NCI-H69 (cell line): ENCODE measurements around the gene RAPGEF5.

Experiments
- DNase-seq: peaks from one replicate; lab custom pipeline; 2025; lab: John Stamatoyannopoulos, UW

Gene RAPGEF5

GRCh38 chr7:22189230-22189629, 167.7 kb downstream of the RAPGEF5 start:
- DNase-seq, result no peak

GRCh38 chr7:22187691-22188348, 169.1 kb downstream of the RAPGEF5 start:
- DNase-seq, result no peak

- DNase-seq, result peak; percentile 73
Observed at GRCh38 chr7:22185559-22185958, 171.4 kb downstream of the RAPGEF5 start.

GRCh38 chr7:22184549-22185199, 172.3 kb downstream of the RAPGEF5 start:
- peak; percentile 81 for DNase-seq

GRCh38 chr7:22183522-22184280, 173.3 kb downstream of the RAPGEF5 start:
- DNase-seq, result peak; percentile 13

DNA sequence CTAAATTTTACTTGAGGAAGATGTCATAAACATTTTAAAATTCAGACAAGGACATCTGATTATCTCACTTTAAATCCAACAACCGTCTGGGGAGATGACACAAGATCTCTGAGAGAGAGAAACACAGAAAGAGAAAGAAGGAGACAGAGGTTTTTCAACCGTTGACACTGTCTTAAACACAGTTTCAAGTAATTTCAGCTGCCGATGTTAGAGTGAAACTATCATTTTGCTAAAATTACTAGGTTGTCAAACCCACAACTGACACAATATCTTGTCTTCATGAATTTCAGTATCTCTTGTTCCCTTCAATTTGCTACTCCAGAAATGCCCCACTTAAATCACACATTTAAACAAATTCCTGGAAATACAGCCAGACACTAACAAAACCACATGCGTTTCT, 174.8 kb downstream of the RAPGEF5 start:
- peak; percentile 68 for DNase-seq

- peak; percentile 96 for DNase-seq
Observed at GRCh38 chr7:22181663-22182062, 175.3 kb downstream of the RAPGEF5 start.

DNA sequence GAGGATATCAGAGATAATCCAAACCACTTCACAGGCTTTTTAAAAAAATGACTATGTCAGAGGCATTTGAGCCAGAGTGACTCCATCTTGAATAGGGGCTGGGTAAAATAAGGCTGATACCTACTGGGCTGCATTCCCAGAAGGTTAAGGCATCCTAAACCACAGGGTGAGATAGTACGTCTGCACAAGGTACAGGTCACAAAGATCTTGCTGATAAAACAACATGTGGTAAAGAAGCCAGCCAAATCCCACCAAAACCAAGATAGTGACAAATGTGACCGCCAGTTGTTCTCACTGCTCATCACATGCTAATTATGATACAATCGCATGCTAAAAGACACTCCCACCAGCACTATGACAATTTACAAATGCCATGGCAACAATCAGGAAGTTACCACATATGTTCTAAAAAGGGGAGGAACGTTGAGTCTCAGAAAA, 177.5 kb downstream of the RAPGEF5 start:
- DNase-seq, result no peak

DNA sequence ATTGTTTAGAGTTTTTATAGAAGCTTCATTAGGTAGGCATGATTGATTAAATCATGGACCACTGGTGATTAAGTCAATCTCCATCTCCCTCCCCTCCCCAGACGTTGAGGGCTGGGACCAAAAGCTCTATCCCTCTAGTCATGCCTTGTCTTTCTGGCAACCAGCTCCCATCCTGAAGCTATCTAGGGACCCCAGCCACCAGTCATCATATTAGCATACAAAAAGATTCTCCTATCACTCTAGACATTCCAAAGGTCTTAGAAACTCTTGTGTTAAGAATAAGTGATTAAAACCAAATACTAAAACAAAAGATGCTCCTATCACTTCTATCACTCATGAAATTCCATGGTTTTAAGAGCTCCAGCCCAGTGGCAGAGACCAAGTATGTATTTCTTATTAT, 178.2 kb downstream of the RAPGEF5 start:
- no peak for DNase-seq

GRCh38 chr7:22176791-22177412, 180.1 kb downstream of the RAPGEF5 start:
- no peak for DNase-seq

DNA sequence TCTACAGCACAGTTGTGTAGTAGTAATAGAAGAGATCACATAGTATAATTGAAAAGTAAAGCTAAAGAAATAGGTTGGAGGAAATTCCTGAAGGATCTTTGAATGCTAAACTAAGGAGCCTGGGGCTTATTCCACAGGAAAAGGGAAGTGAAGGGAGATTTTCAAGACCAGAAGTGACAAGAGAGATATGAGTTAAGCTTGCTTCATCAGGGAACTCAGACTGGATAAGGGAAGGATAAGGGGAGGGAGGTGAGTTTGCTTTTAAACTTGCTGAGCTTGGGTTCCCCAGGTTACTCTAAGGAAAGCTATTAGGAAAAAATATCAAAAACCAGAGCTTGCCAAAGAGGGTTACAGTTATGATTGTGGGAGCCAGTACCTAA, 182.4 kb downstream of the RAPGEF5 start:
- no peak for DNase-seq

GRCh38 chr7:22173685-22174573, 183.0 kb downstream of the RAPGEF5 start:
- DNase-seq, result peak; percentile 13

DNA sequence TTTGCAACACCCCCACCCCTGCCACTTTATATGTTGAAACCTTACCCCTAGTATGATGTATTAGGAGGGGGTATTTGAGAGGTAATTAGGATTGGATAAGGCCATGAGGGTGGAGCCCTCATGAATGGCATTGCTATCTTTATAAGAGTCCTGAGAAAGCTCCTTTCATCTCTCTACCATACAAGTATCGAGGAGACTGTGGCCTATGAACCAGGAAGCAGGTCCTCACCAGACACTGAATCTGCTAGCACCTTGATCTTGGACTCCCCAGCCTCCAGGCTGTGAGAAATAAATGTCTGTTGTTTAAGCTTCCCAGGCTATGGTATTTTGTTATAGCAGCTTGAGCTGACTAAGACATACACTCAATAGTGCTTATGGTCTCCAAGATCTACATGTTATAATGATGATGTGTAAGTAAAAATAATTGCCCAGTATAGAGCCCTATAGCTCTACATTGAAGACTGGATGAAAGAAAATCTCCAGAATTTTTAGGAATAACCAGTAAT, 188.8 kb downstream of the RAPGEF5 start:
- no peak for DNase-seq

GRCh38 chr7:22167482-22167881, 189.5 kb downstream of the RAPGEF5 start:
- DNase-seq, result no peak

DNA sequence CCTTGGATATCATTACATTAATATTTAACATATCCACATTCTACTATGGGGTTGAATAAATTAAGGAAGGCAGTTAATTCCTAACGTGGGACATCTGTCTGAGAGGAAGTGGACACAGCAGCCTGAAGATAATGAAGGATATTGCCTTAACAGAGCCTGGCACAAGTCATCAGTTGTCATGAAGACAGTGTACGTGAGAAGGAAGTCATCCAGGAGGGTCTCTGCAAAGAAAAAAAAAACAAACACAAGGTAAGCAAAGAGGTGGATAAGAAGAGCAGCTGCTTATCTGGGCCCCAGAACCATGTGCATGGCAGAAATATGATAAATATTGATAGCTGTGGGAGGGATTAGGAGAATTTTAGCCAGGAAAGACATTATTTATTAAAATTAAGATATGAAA, 190.0 kb downstream of the RAPGEF5 start:
- peak; percentile 37 for DNase-seq

GRCh38 chr7:22159341-22159740, 197.6 kb downstream of the RAPGEF5 start:
- DNase-seq, result no peak

GRCh38 chr7:22157552-22157951, 199.4 kb downstream of the RAPGEF5 start:
- DNase-seq, result no peak

DNA sequence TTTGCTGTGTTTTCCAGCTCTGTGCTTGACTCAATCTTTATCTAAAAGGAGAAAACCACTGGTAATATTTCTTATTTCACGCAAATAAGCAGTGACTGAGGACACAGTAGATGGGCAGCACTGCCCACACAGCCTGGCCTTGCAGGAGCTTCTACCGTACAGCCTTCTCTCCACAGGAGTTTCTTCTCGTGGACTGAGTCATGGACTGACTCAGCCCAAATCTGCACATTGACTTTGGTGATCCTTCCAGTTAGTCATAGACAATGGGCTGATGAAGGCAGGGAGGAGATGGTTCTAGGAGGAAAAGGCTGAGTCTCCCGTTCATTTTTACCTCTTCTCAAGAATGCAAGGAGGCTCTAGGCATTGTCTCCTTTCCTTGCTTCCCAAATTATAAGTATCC, 200.7 kb downstream of the RAPGEF5 start:
- no peak for DNase-seq

- no peak for DNase-seq
Observed at GRCh38 chr7:22154143-22154529, 202.8 kb downstream of the RAPGEF5 start.

DNA sequence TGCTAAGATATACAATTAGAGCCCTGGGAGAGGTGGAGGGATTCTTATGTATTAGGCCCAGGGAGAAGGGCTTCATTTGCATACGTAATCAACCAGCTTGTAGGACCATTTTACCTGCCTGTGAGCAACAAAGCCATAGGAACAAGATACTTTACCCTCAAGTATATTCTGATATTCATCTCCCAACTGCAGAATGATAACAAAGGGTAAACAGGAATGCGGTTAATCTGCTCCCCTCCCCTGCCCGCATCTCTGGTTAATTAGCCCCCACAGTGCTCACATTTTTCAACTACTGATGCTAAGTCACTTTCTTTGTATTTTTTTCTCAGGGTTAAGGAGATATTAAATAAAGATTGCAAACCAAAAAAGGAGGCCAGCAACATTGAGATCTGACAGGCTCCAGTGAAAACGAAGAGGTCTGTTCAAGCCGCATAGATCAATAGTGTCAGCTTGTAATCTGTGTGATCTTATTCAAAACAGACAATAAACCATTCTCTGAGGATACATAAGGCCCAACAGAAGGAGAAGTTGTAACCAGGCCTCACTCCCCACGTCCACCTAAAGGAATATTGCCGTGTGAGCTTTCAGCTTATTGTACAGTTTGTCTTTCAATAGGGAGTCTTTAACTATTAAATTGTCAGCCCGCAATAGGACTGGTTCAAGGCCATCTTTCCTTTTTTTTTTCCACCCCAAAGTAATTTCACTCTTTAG, 203.4 kb downstream of the RAPGEF5 start:
- no peak for DNase-seq

DNA sequence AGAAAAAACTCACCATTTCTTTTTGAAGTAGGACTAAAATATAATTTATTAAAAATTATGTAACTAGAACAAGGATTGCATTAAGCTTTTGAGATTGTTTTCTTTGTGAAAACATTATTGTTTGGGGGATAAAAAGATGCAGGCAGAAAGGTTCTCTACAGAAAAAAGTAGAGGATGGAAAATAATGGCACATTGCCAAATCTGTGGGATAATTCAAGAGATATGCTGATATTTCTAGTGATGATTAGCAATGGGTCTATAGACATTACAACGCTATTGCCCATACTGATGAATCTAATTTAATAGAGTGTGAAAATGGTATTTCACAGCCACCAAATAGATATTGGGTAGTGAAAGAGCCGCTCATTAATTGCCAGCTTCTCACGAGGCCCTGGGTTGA, 204.3 kb downstream of the RAPGEF5 start:
- no peak for DNase-seq
